Right lobe of liver (tissue), 4 donors: Measurements from ENCODE around the gene GABRG3.

ENCODE experiments used
- POLR2A ChIP-seq: fragments of 450-650 bp; IDR thresholded peaks from one replicate; pipeline ENCODE4 v1.6.1; 2017; ENCODE audit warnings: antibody characterized with exemption, mild to moderate bottlenecking
- TF ChIP-seq, protein P1 (sequence below), 4 donors: fragments of 200-600 bp in 3 of 4; fragments of 450-650 bp in 1 of 4; IDR thresholded peaks; one replicate each; pipeline versions ENCODE4 v1.5.1 to v1.8.0; 2016 to 2022; ENCODE audit warnings: antibody characterized with exemption in 4 of 4, mild to moderate bottlenecking in 2 of 4
- donor health status: DM: no; HTN: no; CAD: no.
- donor health status: DM: no; HTN: no; CAD: no.
- donor health status: DM: no; HTN: yes; CAD: no.

DNA sequence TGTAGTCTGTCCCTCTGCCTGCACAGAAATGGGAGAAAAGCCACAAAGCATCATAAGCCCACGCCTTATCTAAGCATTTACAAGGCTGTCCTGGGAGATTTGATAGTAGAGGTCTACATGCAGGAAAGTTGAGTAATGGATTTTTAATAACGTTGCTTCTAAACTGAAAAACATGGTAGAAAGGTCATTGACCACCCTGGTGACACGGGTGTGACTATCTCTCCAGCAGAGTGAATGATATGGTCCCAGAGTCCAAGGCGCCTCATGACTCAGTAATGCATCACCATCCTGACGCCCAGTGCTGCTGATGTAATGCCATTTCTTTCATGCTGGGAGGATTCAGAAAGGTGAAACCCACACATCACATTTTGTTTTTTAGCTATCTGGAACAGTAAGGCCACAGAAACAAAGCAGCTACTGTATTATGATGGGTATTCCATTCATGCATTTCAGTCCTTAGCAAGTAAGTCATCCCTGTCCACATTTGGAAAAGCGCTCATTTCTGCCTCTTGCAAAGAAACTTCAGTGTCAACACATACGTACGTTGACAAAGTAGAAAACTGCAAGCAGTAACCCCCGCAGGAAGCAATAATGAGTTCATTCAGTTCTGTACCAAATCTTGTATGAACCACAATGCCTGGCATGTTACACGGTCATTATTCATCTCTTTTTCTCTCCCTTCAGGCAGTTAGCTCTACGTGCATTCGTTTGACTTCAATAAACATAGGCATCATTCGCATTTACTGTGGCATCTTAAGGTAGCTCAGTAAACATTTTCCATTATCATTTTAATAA is 483.5 kb downstream of the GABRG3 start:
- no peak for TF ChIP-seq POLR2A
- TF ChIP-seq, protein P1, sequence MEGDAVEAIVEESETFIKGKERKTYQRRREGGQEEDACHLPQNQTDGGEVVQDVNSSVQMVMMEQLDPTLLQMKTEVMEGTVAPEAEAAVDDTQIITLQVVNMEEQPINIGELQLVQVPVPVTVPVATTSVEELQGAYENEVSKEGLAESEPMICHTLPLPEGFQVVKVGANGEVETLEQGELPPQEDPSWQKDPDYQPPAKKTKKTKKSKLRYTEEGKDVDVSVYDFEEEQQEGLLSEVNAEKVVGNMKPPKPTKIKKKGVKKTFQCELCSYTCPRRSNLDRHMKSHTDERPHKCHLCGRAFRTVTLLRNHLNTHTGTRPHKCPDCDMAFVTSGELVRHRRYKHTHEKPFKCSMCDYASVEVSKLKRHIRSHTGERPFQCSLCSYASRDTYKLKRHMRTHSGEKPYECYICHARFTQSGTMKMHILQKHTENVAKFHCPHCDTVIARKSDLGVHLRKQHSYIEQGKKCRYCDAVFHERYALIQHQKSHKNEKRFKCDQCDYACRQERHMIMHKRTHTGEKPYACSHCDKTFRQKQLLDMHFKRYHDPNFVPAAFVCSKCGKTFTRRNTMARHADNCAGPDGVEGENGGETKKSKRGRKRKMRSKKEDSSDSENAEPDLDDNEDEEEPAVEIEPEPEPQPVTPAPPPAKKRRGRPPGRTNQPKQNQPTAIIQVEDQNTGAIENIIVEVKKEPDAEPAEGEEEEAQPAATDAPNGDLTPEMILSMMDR (IDR thresholded peaks at IDR 0.05) = no peak
